Spleen (tissue), 7 donors: ENCODE data around the gene HTATIP2.

Experiments used
- CTCF ChIP-seq, 11 experiments: fragments of 200-600 bp in 7 of 11; fragments of 450-650 bp in 4 of 11; sonication (generic) in 4 of 11; IDR thresholded peaks in 8 of 11; conservative IDR thresholded peaks in 3 of 11; 1 replicate in 7 of 11; 2 replicates in 4 of 11; pipeline versions ENCODE4 v1.4.0 to v1.8.0; 2016 to 2021; ENCODE audit warnings: antibody characterized with exemption in 11 of 11, inconsistent platforms in 4 of 11, mild to moderate bottlenecking in 1 of 11
- POLR2A ChIP-seq, 3 donors: fragments of 450-650 bp; IDR thresholded peaks; one replicate each; pipeline ENCODE4 v1.5.1; 2017; ENCODE audit warnings: antibody characterized with exemption in 3 of 3, mild to moderate bottlenecking in 1 of 3
- donor health status: DM: no; HTN: no; CAD: no; lungs with moderate emphysema.
- donor health status: DM: no; HTN: no; CAD: no.
- donor health status: DM: no; HTN: no; CAD: no.

GRCh38 chr11:20355221-20356219 lies 8.0 kb upstream of the HTATIP2 start:
- peak in 9 of 11 experiments; percentile 19 to 64 (median 53) for TF ChIP-seq CTCF (IDR thresholded peaks at IDR 0.05 in 8 of 11, conservative IDR thresholded peaks at IDR 0.05 in 3 of 11)
- no peak for TF ChIP-seq POLR2A (IDR thresholded peaks at IDR 0.05)
